AG04449 (cell line): ENCODE measurements around the gene BMP6.

Experiments used
- CTCF ChIA-PET: fragments of 350-600 bp; formaldehyde crosslinking; extraction: SDS; loops from one replicate; lab custom pipeline; 2021; ENCODE audit warnings: antibody characterized with exemption; lab: Yijun Ruan, JAX
- POLR2A ChIA-PET: fragments of 400-600, 350-600 bp; formaldehyde crosslinking; extraction: SDS; loops from one replicate; lab custom pipeline; 2020; ENCODE audit warnings: antibody characterized with exemption, inconsistent platforms; lab: Yijun Ruan, JAX
- DNase-seq: peaks from one replicate; pipeline ENCODE4 v3.0.0-alpha.2; 2010; ENCODE audit warnings: low read depth, low spot score
- H3K4me3 ChIP-seq: 2 replicates; pipeline ENCODE4 v1.5.1; 2011; ENCODE audit warnings: low read depth, mild to moderate bottlenecking, control low read depth, low read length
- CTCF ChIP-seq: IDR thresholded peaks from one replicate; pipeline ENCODE4 v1.5.1; 2011; ENCODE audit warnings: mild to moderate bottlenecking, moderate library complexity, low read length, control low read depth, inconsistent platforms; ENCODE audit not compliant: insufficient read depth; ENCODE audit errors: missing control alignments

BMP6 gene

DNA sequence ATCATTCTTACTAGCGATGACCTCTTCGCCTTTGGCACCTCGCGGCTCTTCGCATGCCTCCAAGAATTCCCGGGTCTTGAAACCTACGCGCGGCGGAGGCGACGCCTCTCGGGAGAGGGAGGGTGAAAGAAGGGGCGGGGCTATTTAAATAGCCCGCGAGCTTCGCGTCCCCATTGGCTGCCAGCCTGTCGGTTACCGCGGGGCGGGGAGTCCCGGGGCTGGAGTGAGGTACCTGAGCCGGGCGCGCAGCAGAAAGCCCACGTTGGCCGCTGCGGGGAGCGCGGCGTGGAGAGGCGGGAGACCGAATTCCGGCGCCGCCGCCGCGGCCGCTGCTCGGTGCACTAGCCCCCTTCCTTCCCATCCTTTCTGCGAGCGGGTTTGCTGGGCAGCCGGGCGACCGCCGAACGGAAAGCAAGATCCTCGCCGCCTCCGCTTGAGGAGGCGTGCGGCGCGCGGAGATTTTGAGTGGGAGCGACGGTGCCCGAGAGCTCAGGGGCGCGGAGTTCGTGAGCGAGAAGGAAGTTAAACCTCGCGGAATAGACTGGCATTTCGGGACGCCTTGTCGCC, at the start of gene BMP6:
TSS of gene BMP6 (plus strand) at position 251 of the 567 bp plus-strand sequence. CDS start 857 bp downstream, outside the sequence.
- CTCF ChIA-PET: interaction anchor here (0.7 to 9.7 kb wide), 6 partner anchors 12 to 333 kb away, joined by 3 to 328 read pairs (median 4); no protein-coding TSS in a partner anchor
- peak; percentile 26 for DNase-seq

DNA sequence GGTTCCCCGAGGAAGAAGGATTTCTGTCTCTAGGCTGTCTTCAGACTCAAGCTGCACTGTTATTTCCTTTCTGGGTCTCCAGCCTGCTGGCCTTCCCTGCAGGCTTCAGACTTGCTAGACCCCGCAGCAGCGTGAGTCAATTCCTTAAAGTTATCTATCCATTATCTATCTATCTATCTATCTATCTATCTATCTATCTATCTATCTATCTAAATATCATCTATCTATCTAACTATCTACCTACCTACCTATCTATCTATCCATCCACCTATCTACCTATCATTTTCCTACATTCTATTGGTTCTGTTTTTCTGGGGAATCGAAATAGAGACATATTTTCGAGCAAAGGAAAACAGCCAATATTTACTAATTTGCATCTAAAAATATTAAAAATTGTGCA, 48.7 kb upstream of the BMP6 start:
- no peak for TF ChIP-seq CTCF
- ChIA-PET POLR2A (no interaction called here), CTCF (no interaction called here)
- no peak overlapping the region for H3K4me3 ChIP-seq
- DNase-seq: no peak

More for the DNA sequence above, at the start of gene BMP6:
- peak within 1 kb of the TSS; percentile 63 for H3K4me3 ChIP-seq
- TF ChIP-seq CTCF: no peak
- POLR2A ChIA-PET: interaction anchor here (0.6 kb wide), 1 partner anchor 33 kb away, joined by 3 read pairs; no protein-coding TSS in a partner anchor

DNA sequence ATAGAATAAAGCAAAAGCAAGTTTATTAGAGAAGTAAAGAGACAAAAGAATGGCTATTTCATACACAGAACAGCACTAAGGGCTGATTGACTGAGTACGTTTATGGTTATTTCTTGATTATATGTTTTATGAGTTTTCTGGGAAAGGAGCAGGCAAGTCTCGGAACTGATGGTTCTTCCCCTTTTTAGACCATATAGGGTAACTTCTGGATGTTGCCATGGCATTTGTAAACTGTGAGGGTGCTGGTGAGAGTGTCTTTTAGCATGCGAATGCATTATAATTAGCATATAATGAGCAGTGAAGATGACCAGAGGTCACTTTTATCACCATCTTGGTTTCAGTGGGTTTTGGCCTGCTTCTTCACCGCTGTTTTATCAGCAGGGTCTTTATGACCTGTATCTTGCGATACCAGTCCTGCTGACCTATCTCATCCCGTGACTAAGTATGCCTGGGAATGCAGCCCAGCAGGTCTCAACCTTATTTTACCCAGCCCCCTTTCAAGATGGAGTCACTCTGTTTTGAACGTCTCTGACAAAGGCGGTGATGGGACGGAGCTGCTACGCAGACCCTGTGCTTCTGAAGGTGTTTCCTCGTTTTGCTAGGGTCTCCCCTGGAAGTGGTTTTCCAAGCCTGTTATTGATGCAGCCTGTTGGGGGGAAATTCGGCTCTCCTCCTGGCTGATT, 45.4 kb upstream of the BMP6 start:
- ChIA-PET CTCF (no interaction called here), POLR2A (no interaction called here)
- H3K4me3 ChIP-seq: no peak overlapping the region
- no peak for DNase-seq
- TF ChIP-seq CTCF: no peak

- no peak for DNase-seq
- ChIA-PET CTCF (interaction anchor here (1.0 kb wide), 1 partner anchor 378 kb away, joined by 3 read pairs; no protein-coding TSS in a partner anchor), POLR2A (no interaction called here)
- no peak overlapping the region for H3K4me3 ChIP-seq
- TF ChIP-seq CTCF: no peak
Measured at GRCh38 chr6:7681449-7681848, 44.5 kb upstream of the BMP6 start.

- CTCF ChIA-PET: interaction anchor here (0.8 to 1.1 kb wide), 3 partner anchors 9 to 409 kb away, joined by 3 to 6 read pairs (median 3); no protein-coding TSS in a partner anchor
- H3K4me3 ChIP-seq: no peak overlapping the region
- DNase-seq: no peak
- no peak for TF ChIP-seq CTCF
- POLR2A ChIA-PET: no interaction called here
Measured at GRCh38 chr6:7684076-7684475, 41.8 kb upstream of the BMP6 start.

GRCh38 chr6:7684843-7685242, 41.1 kb upstream of the BMP6 start:
- POLR2A ChIA-PET: no interaction called here
- TF ChIP-seq CTCF: no peak
- H3K4me3 ChIP-seq: no peak overlapping the region
- DNase-seq: no peak
- CTCF ChIA-PET: interaction anchor here (0.8 to 1.0 kb wide), 2 partner anchors 38 to 410 kb away, joined by 3 to 4 read pairs; no protein-coding TSS in a partner anchor
